HG02588 (cell line): ENCODE data around the gene PODXL2.
"Not testable (repeated sequence)": the region's sequence is repeated elsewhere in the genome, so short reads cannot be mapped to it uniquely, and the experiment has no call there.

Experiments
- ATAC-seq: cut with Tn5 transposase; IDR thresholded peaks from one replicate; pipeline ENCODE4 v1.9.1; 2021; ENCODE audit warnings: mild to moderate bottlenecking, moderate library complexity; ENCODE audit not compliant: unreplicated experiment

The PODXL2 gene

GRCh38 chr3:127605547-127605946 is 23.4 kb upstream of the PODXL2 start:
- not testable (repeated sequence) for ATAC-seq

GRCh38 chr3:127606086-127606805 is 22.7 kb upstream of the PODXL2 start:
- ATAC-seq: no peak

- ATAC-seq: no peak
Measured at GRCh38 chr3:127606981-127607595, 21.9 kb upstream of the PODXL2 start.

GRCh38 chr3:127607675-127608361 is 21.2 kb upstream of the PODXL2 start:
- ATAC-seq: no peak

- ATAC-seq: no peak
Measured at GRCh38 chr3:127608362-127608718, 20.6 kb upstream of the PODXL2 start.

- ATAC-seq: no peak
Measured at GRCh38 chr3:127610105-127610504, 18.9 kb upstream of the PODXL2 start.

GRCh38 chr3:127611251-127611650 is 17.7 kb upstream of the PODXL2 start:
- ATAC-seq: no peak

GRCh38 chr3:127612966-127613365 is 16.0 kb upstream of the PODXL2 start:
- no peak for ATAC-seq

GRCh38 chr3:127613406-127613805 is 15.6 kb upstream of the PODXL2 start:
- no peak for ATAC-seq

- ATAC-seq: no peak
Measured at GRCh38 chr3:127614928-127615589, 13.9 kb upstream of the PODXL2 start.

- ATAC-seq: no peak
Measured at GRCh38 chr3:127615631-127616305, 13.2 kb upstream of the PODXL2 start.

GRCh38 chr3:127616836-127617605 is 12.0 kb upstream of the PODXL2 start:
- no peak for ATAC-seq

- ATAC-seq: no peak
Measured at GRCh38 chr3:127618891-127619290, 10.1 kb upstream of the PODXL2 start.

GRCh38 chr3:127620637-127621375 is 8.2 kb upstream of the PODXL2 start:
- no peak for ATAC-seq

GRCh38 chr3:127622031-127622430 is 7.0 kb upstream of the PODXL2 start:
- ATAC-seq: no peak

- ATAC-seq: no peak
Measured at GRCh38 chr3:127622772-127623576, 6.0 kb upstream of the PODXL2 start.

- no peak for ATAC-seq
Measured at GRCh38 chr3:127624063-127624462, 4.9 kb upstream of the PODXL2 start.

GRCh38 chr3:127625821-127626220 is 3.2 kb upstream of the PODXL2 start:
- ATAC-seq: no peak

- ATAC-seq: no peak
Measured at GRCh38 chr3:127628426-127628787, 578 bp upstream of the PODXL2 start.
